DND-41 (cell line): ENCODE results near the gene TECPR2.

Experiments
- ATAC-seq: fragments of 200-7000 bp; cut with Tn5 transposase; 3 replicates; pipeline ENCODE4 v1.9.1; 2021; ENCODE audit warnings: low read depth; ENCODE audit not compliant: insufficient read depth
- DNase-seq: peaks from one replicate; pipeline ENCODE4 v3.0.0-alpha.2; 2020
- H2AFZ ChIP-seq: 2 replicates; pipeline ENCODE4 v1.6.0; 2012; ENCODE audit warnings: low read depth, low read length
- H3K27ac ChIP-seq: 2 replicates; pipeline ENCODE4 v1.5.1; 2012; ENCODE audit warnings: low read length, inconsistent platforms
- H3K27me3 ChIP-seq: fragments of 200-600 bp; sonication (generic); 2 replicates; pipeline ENCODE4 v1.6.0; 2012; ENCODE audit warnings: low read length, mild to moderate bottlenecking, inconsistent platforms; ENCODE audit not compliant: insufficient read depth, poor library complexity
- H3K36me3 ChIP-seq: 2 replicates; pipeline ENCODE4 v1.5.1; 2012; ENCODE audit warnings: low read length, inconsistent platforms; ENCODE audit not compliant: insufficient read depth
- H3K4me1 ChIP-seq: 2 replicates; pipeline ENCODE4 v1.5.1; 2012; ENCODE audit warnings: mild to moderate bottlenecking, low read length; ENCODE audit not compliant: insufficient read depth
- H3K4me2 ChIP-seq: 2 replicates; pipeline ENCODE4 v1.6.0; 2012; ENCODE audit warnings: mild to moderate bottlenecking, moderate library complexity, low read length, inconsistent platforms; ENCODE audit not compliant: insufficient read depth
- H3K4me3 ChIP-seq, 2 experiments: fragments of 200-600 bp in 1 of 2; shearing (Covaris generic) in 1 of 2; 2 replicates each; pipeline ENCODE4 v1.5.1; 2012 to 2016; ENCODE audit warnings: inconsistent platforms in 2 of 2, low read length in 2 of 2, mild to moderate bottlenecking in 2 of 2, low read depth in 1 of 2, moderate library complexity in 1 of 2
- H3K79me2 ChIP-seq: 2 replicates; pipeline ENCODE4 v1.6.0; 2012; ENCODE audit warnings: low read length, inconsistent platforms; ENCODE audit not compliant: insufficient read depth
- H3K9ac ChIP-seq: 2 replicates; pipeline ENCODE4 v1.6.0; 2012; ENCODE audit warnings: low read depth, mild to moderate bottlenecking, inconsistent platforms, low read length, moderate library complexity
- H3K9me3 ChIP-seq: 2 replicates; pipeline ENCODE4 v1.5.1; 2012; ENCODE audit warnings: low read length, moderate library complexity, mild to moderate bottlenecking, inconsistent platforms; ENCODE audit not compliant: insufficient read depth, severe bottlenecking
- H4K20me1 ChIP-seq: 2 replicates; pipeline ENCODE4 v1.6.0; 2012; ENCODE audit warnings: low read length; ENCODE audit not compliant: insufficient read depth
- EZH2 ChIP-seq: IDR thresholded peaks from 3 replicates; pipeline ENCODE4 v1.6.1; 2012; ENCODE audit warnings: borderline replicate concordance, low read depth, mild to moderate bottlenecking, moderate library complexity, low read length, inconsistent platforms; ENCODE audit not compliant: severe bottlenecking
- TF ChIP-seq, protein P1 (sequence below): IDR thresholded peaks from 2 replicates; pipeline ENCODE4 v1.5.1; 2012; ENCODE audit warnings: borderline replicate concordance, low read length, moderate library complexity, mild to moderate bottlenecking; ENCODE audit not compliant: poor library complexity, severe bottlenecking; ENCODE audit errors: extremely low read depth

TECPR2 gene

DNA sequence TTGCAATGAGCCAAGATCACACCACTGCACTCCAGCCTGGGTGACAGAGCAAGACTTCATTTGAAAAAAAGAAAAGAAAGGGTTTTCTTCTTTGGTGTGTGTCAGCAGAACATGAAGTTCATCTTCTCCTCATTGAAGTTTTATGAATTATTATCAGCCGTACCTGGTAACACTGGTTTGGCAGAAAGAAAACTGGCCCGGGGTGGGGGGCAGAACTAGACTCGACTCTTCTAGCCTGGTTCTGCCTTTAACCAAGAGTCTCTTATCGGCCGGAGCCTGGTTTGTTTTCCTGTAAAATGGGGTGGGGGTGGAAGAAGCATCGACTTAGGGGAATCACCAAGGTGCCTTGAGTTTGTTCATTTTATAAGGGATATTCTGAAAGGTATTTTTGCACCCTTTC is 64.1 kb downstream of the TECPR2 start:
- no peak overlapping the region for H3K27ac ChIP-seq
- ATAC-seq, result no peak
- DNase-seq, result no peak

DNA sequence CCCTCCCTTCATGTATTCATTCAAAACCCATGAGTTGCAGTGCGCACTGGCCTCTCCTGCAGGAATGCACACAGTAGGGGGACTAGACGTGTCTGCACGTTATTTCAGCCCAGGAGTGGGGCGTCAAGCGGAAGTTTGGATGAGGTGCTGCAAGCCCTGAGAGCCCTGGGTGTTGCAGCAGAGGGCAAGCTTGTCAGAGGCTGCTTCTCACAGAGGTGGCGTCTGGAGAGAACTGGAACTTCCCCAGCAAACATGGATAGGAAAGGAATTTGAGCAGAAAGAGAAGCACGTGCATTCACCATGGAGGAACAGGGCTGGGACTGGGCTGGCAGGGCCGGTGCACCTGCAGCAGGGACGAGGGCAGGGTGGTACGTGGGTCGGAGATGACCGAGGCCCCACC is 64.9 kb downstream of the TECPR2 start:
- Histone ChIP-seq H3K27ac (no peak overlapping the region), H3K9me3 (no peaks in the 10 kb centered on the region), H3K4me1 (no peaks in the 10 kb centered on the region), H3K79me2 (no peaks in the 10 kb centered on the region), H3K4me2 (no peak overlapping the region), H3K9ac (no peak overlapping the region), H3K36me3 (no peaks in the 10 kb centered on the region; the same call in 1 of the 2 replicates), H2AFZ (no peak overlapping the region), H3K4me3 (no peak overlapping the region), H3K27me3 (no peaks in the 10 kb centered on the region), H4K20me1 (no peaks in the 10 kb centered on the region)
- no peak for ATAC-seq
- DNase-seq, result no peak
- no peak for TF ChIP-seq EZH2
- TF ChIP-seq, protein P1, sequence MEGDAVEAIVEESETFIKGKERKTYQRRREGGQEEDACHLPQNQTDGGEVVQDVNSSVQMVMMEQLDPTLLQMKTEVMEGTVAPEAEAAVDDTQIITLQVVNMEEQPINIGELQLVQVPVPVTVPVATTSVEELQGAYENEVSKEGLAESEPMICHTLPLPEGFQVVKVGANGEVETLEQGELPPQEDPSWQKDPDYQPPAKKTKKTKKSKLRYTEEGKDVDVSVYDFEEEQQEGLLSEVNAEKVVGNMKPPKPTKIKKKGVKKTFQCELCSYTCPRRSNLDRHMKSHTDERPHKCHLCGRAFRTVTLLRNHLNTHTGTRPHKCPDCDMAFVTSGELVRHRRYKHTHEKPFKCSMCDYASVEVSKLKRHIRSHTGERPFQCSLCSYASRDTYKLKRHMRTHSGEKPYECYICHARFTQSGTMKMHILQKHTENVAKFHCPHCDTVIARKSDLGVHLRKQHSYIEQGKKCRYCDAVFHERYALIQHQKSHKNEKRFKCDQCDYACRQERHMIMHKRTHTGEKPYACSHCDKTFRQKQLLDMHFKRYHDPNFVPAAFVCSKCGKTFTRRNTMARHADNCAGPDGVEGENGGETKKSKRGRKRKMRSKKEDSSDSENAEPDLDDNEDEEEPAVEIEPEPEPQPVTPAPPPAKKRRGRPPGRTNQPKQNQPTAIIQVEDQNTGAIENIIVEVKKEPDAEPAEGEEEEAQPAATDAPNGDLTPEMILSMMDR, result no peak

More for the DNA sequence above, 64.1 kb downstream of the TECPR2 start:
- Histone ChIP-seq H3K4me1 (no peaks in the 10 kb centered on the region), H3K79me2 (no peaks in the 10 kb centered on the region), H4K20me1 (no peaks in the 10 kb centered on the region), H3K4me2 (no peak overlapping the region), H3K27me3 (no peaks in the 10 kb centered on the region), H3K36me3 (no peaks in the 10 kb centered on the region; the same call in 1 of the 2 replicates), H2AFZ (no peak overlapping the region), H3K9ac (no peak overlapping the region), H3K9me3 (no peaks in the 10 kb centered on the region), H3K4me3 (no peak overlapping the region)
- no peak for TF ChIP-seq EZH2
- TF ChIP-seq, protein P1, result no peak

DNA sequence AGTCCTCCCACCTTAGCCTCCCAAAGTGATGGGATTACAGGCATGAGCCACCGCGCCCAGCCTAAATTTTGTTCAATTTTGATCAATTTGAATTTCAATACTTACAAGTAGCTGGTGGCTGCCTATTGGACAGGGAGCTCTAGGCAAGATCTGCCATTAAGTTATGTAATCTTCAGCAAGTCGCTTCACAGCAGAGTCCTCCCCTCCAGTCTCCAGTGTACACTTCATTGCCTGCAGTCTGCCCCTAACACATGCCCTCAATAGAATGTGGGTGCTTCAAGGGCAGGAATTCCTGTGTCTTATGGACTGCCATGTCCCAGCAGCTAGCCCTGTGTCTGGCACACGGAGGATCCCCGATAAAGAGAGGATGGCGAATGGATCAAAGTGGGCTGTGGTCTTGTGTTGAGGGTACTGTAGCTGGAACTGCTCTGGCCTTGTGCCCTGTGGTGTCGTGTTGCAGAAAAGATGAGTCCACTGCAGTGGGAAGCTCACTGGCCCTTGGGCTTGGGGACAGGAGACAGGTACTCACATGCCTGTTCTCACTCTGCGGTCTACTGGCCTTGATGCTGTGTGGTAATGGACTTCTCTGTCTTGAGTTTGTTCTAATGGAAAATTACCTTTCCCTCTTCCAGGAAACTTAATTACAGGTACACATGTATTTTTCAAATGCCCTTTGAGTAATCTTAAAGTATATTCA is 67.6 kb downstream of the TECPR2 start:
- Histone ChIP-seq H3K4me2 (no peak overlapping the region), H3K79me2 (no peaks in the 10 kb centered on the region), H2AFZ (no peak overlapping the region), H4K20me1 (no peaks in the 10 kb centered on the region), H3K4me3 (no peak overlapping the region), H3K27ac (no peak overlapping the region), H3K9me3 (no peaks in the 10 kb centered on the region), H3K4me1 (no peaks in the 10 kb centered on the region), H3K9ac (no peak overlapping the region), H3K27me3 (no peaks in the 10 kb centered on the region), H3K36me3 (no peaks in the 10 kb centered on the region; the same call in 1 of the 2 replicates)
- ATAC-seq (no peak), DNase-seq (no peak)
- no peak for TF ChIP-seq EZH2
- TF ChIP-seq, protein P1, result no peak

DNA sequence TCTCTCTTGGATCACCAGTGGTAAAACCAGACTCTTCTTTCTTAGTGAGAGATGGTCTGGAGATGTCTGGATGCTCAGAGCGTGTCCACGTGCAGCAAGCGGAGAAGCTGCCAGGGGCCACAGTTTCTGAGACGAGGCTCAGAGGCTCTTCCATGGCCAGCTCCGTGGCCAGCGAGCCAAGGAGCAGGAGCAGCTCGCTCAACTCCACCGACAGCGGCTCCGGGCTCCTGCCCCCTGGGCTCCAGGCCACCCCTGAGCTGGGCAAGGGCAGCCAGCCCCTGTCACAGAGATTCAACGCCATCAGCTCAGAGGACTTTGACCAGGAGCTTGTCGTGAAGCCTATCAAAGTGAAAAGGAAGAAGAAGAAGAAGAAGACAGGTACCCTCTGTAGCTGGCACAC is 69.0 kb downstream of the TECPR2 start:
- TF ChIP-seq, protein P1, result no peak
- no peak for TF ChIP-seq EZH2
- Histone ChIP-seq H3K9me3 (no peaks in the 10 kb centered on the region), H3K4me2 (no peak overlapping the region), H2AFZ (no peak overlapping the region), H3K27me3 (no peaks in the 10 kb centered on the region), H3K27ac (no peak overlapping the region), H3K4me3 (no peak overlapping the region), H3K9ac (no peak overlapping the region), H3K4me1 (no peaks in the 10 kb centered on the region), H4K20me1 (no peaks in the 10 kb centered on the region), H3K36me3 (no peaks in the 10 kb centered on the region; the same call in 1 of the 2 replicates), H3K79me2 (no peaks in the 10 kb centered on the region)
- DNase-seq (no peak), ATAC-seq (no peak)
